SK-N-SH (cell line): ENCODE data around the gene UBE2E2. TPM values are rescaled to one million over a fixed set of nuclear protein-coding genes. Genes with fewer than 3 reads are reported as not detected.

Experiments used
- CTCF ChIA-PET: fragments of 300-600, 350-600 bp; formaldehyde crosslinking; extraction: SDS; loops from one replicate; lab custom pipeline; 2021; lab: Yijun Ruan, JAX
- POLR2A ChIA-PET: fragments of 350-600 bp; sonication (Branson Sonifier 250); formaldehyde crosslinking; extraction: SDS; loops from one replicate; lab custom pipeline; 2020; ENCODE audit warnings: antibody characterized with exemption, inconsistent platforms; lab: Yijun Ruan, JAX
- DNase-seq: peaks from one replicate; pipeline ENCODE4 v3.0.0; 2012
- H2AFZ ChIP-seq: fragments of 200-600 bp; sonication (generic); 2 replicates; pipeline ENCODE4 v1.8.1; 2016; ENCODE audit warnings: antibody characterized with exemption, mild to moderate bottlenecking, low read depth
- H3F3A ChIP-seq: fragments of 200-600 bp; sonication (generic); replicated peaks from 2 replicates; pipeline ENCODE3; 2016; ENCODE audit warnings: antibody characterized with exemption, mild to moderate bottlenecking; ENCODE audit not compliant: insufficient read depth
- H3K27ac ChIP-seq, 2 experiments: fragments of 200-500 bp in 1 of 2; fragments of 200-600 bp in 1 of 2; sonication (Bioruptor generic) in 1 of 2; sonication (generic), shearing (Covaris generic) in 1 of 2; 2 replicates each; pipeline versions ENCODE4 v1.5.1 to v1.6.1; 2014 to 2016; ENCODE audit warnings: low read depth in 2 of 2, inconsistent platforms in 1 of 2, low read length in 1 of 2, mild to moderate bottlenecking in 1 of 2, mixed read lengths in 1 of 2
- H3K27me3 ChIP-seq: fragments of 200-600 bp; sonication (generic), shearing (Covaris generic); 2 replicates; pipeline ENCODE4 v1.6.1; 2016; ENCODE audit warnings: mixed run types; ENCODE audit not compliant: insufficient read depth
- H3K36me3 ChIP-seq, 2 experiments: fragments of 200-500 bp in 1 of 2; fragments of 200-600 bp in 1 of 2; sonication (Bioruptor generic) in 1 of 2; sonication (generic) in 1 of 2; replicated peaks in 1 of 2; 2 replicates each; pipeline versions ENCODE3 to v1.5.1; 2014 to 2016; ENCODE audit warnings: low read length in 1 of 2, mild to moderate bottlenecking in 1 of 2; ENCODE audit not compliant: insufficient read depth in 2 of 2, control insufficient read depth in 1 of 2
- H3K4me1 ChIP-seq, 2 experiments: fragments of 200-500 bp in 1 of 2; fragments of 200-600 bp in 1 of 2; sonication (Bioruptor generic) in 1 of 2; sonication (generic), shearing (Covaris generic) in 1 of 2; 2 replicates each; pipeline versions ENCODE4 v1.5.1 to v1.6.1; 2014 to 2016; ENCODE audit warnings: low read depth in 1 of 2, low read length in 1 of 2, mixed run types in 1 of 2; ENCODE audit not compliant: insufficient read depth in 2 of 2, control insufficient read depth in 1 of 2
- H3K4me2 ChIP-seq: fragments of 200-600 bp; sonication (generic), shearing (Covaris generic); 2 replicates; pipeline ENCODE4 v1.6.1; 2017; ENCODE audit warnings: mixed run types
- H3K4me3 ChIP-seq, 2 experiments: fragments of 200-500 bp in 1 of 2; fragments of 200-600 bp in 1 of 2; sonication (Bioruptor generic) in 1 of 2; sonication (generic), shearing (Covaris generic) in 1 of 2; 2 replicates each; pipeline versions ENCODE4 v1.5.1 to v1.8.1; 2014 to 2016; ENCODE audit warnings: low read depth in 2 of 2, inconsistent platforms in 1 of 2, low read length in 1 of 2, mild to moderate bottlenecking in 1 of 2, mixed read lengths in 1 of 2, moderate library complexity in 1 of 2
- H3K79me2 ChIP-seq: fragments of 200-600 bp; sonication (generic); 2 replicates; pipeline ENCODE4 v1.8.1; 2017; ENCODE audit warnings: mild to moderate bottlenecking; ENCODE audit not compliant: insufficient read depth
- H3K9ac ChIP-seq: fragments of 200-600 bp; sonication (generic); 2 replicates; pipeline ENCODE4 v1.6.1; 2017; ENCODE audit warnings: mixed run types
- H3K9me2 ChIP-seq: fragments of 200-600 bp; sonication (generic); 2 replicates; pipeline ENCODE4 v1.6.1; 2017; ENCODE audit warnings: mixed run types
- H3K9me3 ChIP-seq: fragments of 200-600 bp; sonication (generic); 2 replicates; pipeline ENCODE4 v1.6.1; 2017; ENCODE audit warnings: mixed run types, mild to moderate bottlenecking, moderate library complexity
- H4K20me1 ChIP-seq: fragments of 200-600 bp; sonication (generic); 2 replicates; pipeline ENCODE4 v1.6.1; 2017; ENCODE audit warnings: mild to moderate bottlenecking, mixed run types; ENCODE audit not compliant: insufficient read depth
- CTCF ChIP-seq: fragments of 200-600 bp; sonication (generic); IDR thresholded peaks from 2 replicates; pipeline ENCODE4 v1.6.1; 2017; ENCODE audit warnings: antibody characterized with exemption, mild to moderate bottlenecking, moderate library complexity
- FOXM1 ChIP-seq: IDR thresholded peaks from 2 replicates; pipeline ENCODE4 v1.4.0; 2012; ENCODE audit warnings: low read depth, mild to moderate bottlenecking
- IRF3 ChIP-seq: fragments of 150-350 bp; IDR thresholded peaks from 2 replicates; pipeline ENCODE4 v1.6.1; 2016; ENCODE audit warnings: mild to moderate bottlenecking, low read depth, low read length
- JUND ChIP-seq: IDR thresholded peaks from 2 replicates; pipeline ENCODE4 v1.4.0; 2012
- MEF2A ChIP-seq: IDR thresholded peaks from 2 replicates; pipeline ENCODE4 v1.4.0; 2012; ENCODE audit warnings: low read depth, borderline replicate concordance
- MXI1 ChIP-seq: IDR thresholded peaks from 2 replicates; pipeline ENCODE4 v1.6.1; 2012; ENCODE audit warnings: mild to moderate bottlenecking, low read depth, low read length, improper control_type of control experiment
- PBX3 ChIP-seq: IDR thresholded peaks from 2 replicates; pipeline ENCODE4; 2012
- POLR2AphosphoS5 ChIP-seq: IDR thresholded peaks from 2 replicates; pipeline ENCODE4 v1.6.1; 2012; ENCODE audit warnings: low read depth, low read length
- REST ChIP-seq: IDR thresholded peaks from 2 replicates; pipeline ENCODE4 v1.6.1; 2012; ENCODE audit warnings: mild to moderate bottlenecking, low read depth, low read length, moderate library complexity
- RFX5 ChIP-seq: IDR thresholded peaks from 2 replicates; pipeline ENCODE4 v1.6.1; 2012; ENCODE audit warnings: mild to moderate bottlenecking, improper control_type of control experiment, low read length
- RXRA ChIP-seq: IDR thresholded peaks from 2 replicates; pipeline ENCODE4 v1.4.0; 2012; ENCODE audit warnings: low read depth, mild to moderate bottlenecking, borderline replicate concordance
- TAF1 ChIP-seq: IDR thresholded peaks from 2 replicates; pipeline ENCODE4 v1.6.1; 2012; ENCODE audit warnings: low read depth, mild to moderate bottlenecking, low read length, moderate library complexity, borderline replicate concordance
- TCF12 ChIP-seq: IDR thresholded peaks from 2 replicates; pipeline ENCODE4 v1.4.0; 2012
- USF2 ChIP-seq: fragments of 150-350 bp; IDR thresholded peaks from 2 replicates; pipeline ENCODE4 v1.6.1; 2017; ENCODE audit warnings: antibody characterized with exemption, low read length, low read depth, borderline replicate concordance
- WGBS: methylation state at CpG from one replicate; pipeline ENCODE4 v1.1.6; 2017; ENCODE audit warnings: low lambda C conversion rate; 5-methylcytosine and 5-hydroxymethylcytosine counted together
- polyA plus RNA-seq, 3 experiments: library from polyadenylated mRNA; depleted of rRNA; stranded (reverse); fragments of >200 nt; gene quantifications; 2 replicates each; pipeline ENCODE4 v1.2.3, GENCODE V29; 2012

UBE2E2 gene
- polyA plus RNA-seq, 1 of the 3 experiments (the other 2 are of a cell fraction) = 46.4 TPM

GRCh38 chr3:23343509-23343908 is 140.4 kb downstream of the UBE2E2 start:
- Histone ChIP-seq H3K4me3 (no peak overlapping the region), H3K9me3 (no peaks in the 10 kb centered on the region), H3K27ac (no peak overlapping the region), H3F3A (no peaks in the 10 kb centered on the region), H2AFZ (no peak overlapping the region), H3K9me2 (no peaks in the 10 kb centered on the region)
- no peak for DNase-seq
- CTCF ChIA-PET = no interaction called here
- POLR2A ChIA-PET = no interaction called here
- 95% methylated on average over 7 of the region's 7 CpGs for WGBS
- TF ChIP-seq JUND (no peak), RXRA (no peak), POLR2AphosphoS5 (no peak), IRF3 (no peak), MEF2A (no peak), PBX3 (no peak), FOXM1 (no peak), TAF1 (no peak), RFX5 (no peak), TCF12 (no peak), MXI1 (no peak), USF2 (no peak), REST (no peak), CTCF (no peak)
- TF ChIP-seq, all 33 proteins: peak for 0
- Histone ChIP-seq H3K27me3 (no peaks in the 10 kb centered on the region), H3K9ac (no peak overlapping the region), H4K20me1 (no peaks in the 10 kb centered on the region; the same call in 1 of the 2 replicates), H3K79me2 (no peaks in the 10 kb centered on the region; the same call in 1 of the 2 replicates), H3K4me1 (no peaks in the 10 kb centered on the region; a peak in 1 of 4 replicates), H3K4me2 (no peak overlapping the region), H3K36me3 (peaks cover 0 to 4% of the 10 kb centered on the region in 2 experiments)
